IMR-90 (cell line): ENCODE data around the gene HSD11B1L. TPM values are rescaled to one million over a fixed set of nuclear protein-coding genes. Genes with fewer than 3 reads are reported as not detected.

Source experiments
- ATAC-seq: fragments of 200-7000 bp; cut with Tn5 transposase; 2 replicates; pipeline ENCODE4 v1.9.1; 2020; ENCODE audit warnings: low read depth, mild to moderate bottlenecking, moderate library complexity
- BruUV-seq: library from RNA; stranded (reverse); fragments of 400-500 nt; replicated peaks from 2 replicates; lab custom pipeline; 2021; lab: Mats Ljungman, UMichigan
- CTCF ChIA-PET: fragments of 300-600 bp; formaldehyde crosslinking; extraction: SDS; loops from one replicate; lab custom pipeline; 2021; ENCODE audit warnings: antibody characterized with exemption; lab: Yijun Ruan, JAX
- POLR2A ChIA-PET: fragments of 300-600 bp; sonication (Branson Sonifier 250); formaldehyde crosslinking; loops from one replicate; lab custom pipeline; 2022; ENCODE audit warnings: antibody characterized with exemption; ENCODE audit not compliant: unreplicated experiment; lab: Charles Lee
- DNase-seq: peaks from one replicate; pipeline ENCODE4 v3.0.0; 2013
- H2AFZ ChIP-seq: replicated peaks from 2 replicates; pipeline ENCODE3; 2013; ENCODE audit warnings: low read length, mild to moderate bottlenecking; ENCODE audit not compliant: poor library complexity
- H2AK5ac ChIP-seq: 2 replicates; pipeline ENCODE4 v1.6.1; 2013; ENCODE audit warnings: low read depth, low read length, inconsistent platforms
- H2AK9ac ChIP-seq: replicated peaks from 2 replicates; pipeline ENCODE3; 2013; ENCODE audit warnings: mild to moderate bottlenecking, low read depth, low read length, moderate library complexity; ENCODE audit not compliant: poor library complexity
- H2BK120ac ChIP-seq: 2 replicates; pipeline ENCODE4 v1.6.1; 2013; ENCODE audit warnings: low read depth, low read length, inconsistent platforms
- H2BK15ac ChIP-seq: 3 replicates; pipeline ENCODE4 v1.6.1; 2013; ENCODE audit warnings: low read depth, low read length, inconsistent platforms
- H2BK20ac ChIP-seq: 2 replicates; pipeline ENCODE4 v1.6.1; 2013; ENCODE audit warnings: low read depth, mild to moderate bottlenecking, inconsistent platforms, low read length, moderate library complexity
- H2BK5ac ChIP-seq: 2 replicates; pipeline ENCODE4 v1.6.1; 2013; ENCODE audit warnings: mild to moderate bottlenecking, low read depth, low read length, inconsistent platforms; ENCODE audit not compliant: poor library complexity, severe bottlenecking
- H3K14ac ChIP-seq: replicated peaks from 2 replicates; pipeline ENCODE4 v1.6.1; 2013; ENCODE audit warnings: low read depth, low read length, inconsistent platforms
- H3K18ac ChIP-seq: 2 replicates; pipeline ENCODE4 v1.6.1; 2013; ENCODE audit warnings: low read depth, low read length, control low read depth
- H3K23ac ChIP-seq: 2 replicates; pipeline ENCODE4 v1.6.1; 2013; ENCODE audit warnings: low read depth, low read length, inconsistent platforms
- H3K27ac ChIP-seq: 2 replicates; pipeline ENCODE4 v1.5.1; 2013; ENCODE audit warnings: mild to moderate bottlenecking, control low read depth, low read length; ENCODE audit not compliant: insufficient read depth
- H3K27me3 ChIP-seq: 2 replicates; pipeline ENCODE4 v1.6.1; 2013; ENCODE audit warnings: low read length; ENCODE audit not compliant: control insufficient read depth, insufficient read depth
- H3K36me3 ChIP-seq: 2 replicates; pipeline ENCODE4 v1.6.1; 2013; ENCODE audit warnings: low read length, mixed read lengths; ENCODE audit not compliant: control insufficient read depth, insufficient read depth
- H3K4ac ChIP-seq: 2 replicates; pipeline ENCODE4 v1.6.1; 2013; ENCODE audit warnings: low read depth, low read length, inconsistent platforms
- H3K4me1 ChIP-seq: 2 replicates; pipeline ENCODE4 v1.6.1; 2013; ENCODE audit warnings: low read length, mixed read lengths; ENCODE audit not compliant: control insufficient read depth, insufficient read depth
- H3K4me2 ChIP-seq: 2 replicates; pipeline ENCODE4 v1.6.1; 2013; ENCODE audit warnings: low read depth, mild to moderate bottlenecking, control low read depth, low read length, moderate library complexity
- H3K4me3 ChIP-seq: 2 replicates; pipeline ENCODE4 v1.5.1; 2013; ENCODE audit warnings: low read depth, mild to moderate bottlenecking, control low read depth, low read length, moderate library complexity; ENCODE audit not compliant: insufficient read depth
- H3K56ac ChIP-seq: 2 replicates; pipeline ENCODE4 v1.6.1; 2013; ENCODE audit warnings: low read length, inconsistent platforms; ENCODE audit not compliant: insufficient read depth; ENCODE audit errors: extremely low read depth
- H3K79me1 ChIP-seq, 2 experiments: 2 replicates each; pipeline ENCODE4 v1.6.1; 2013; ENCODE audit warnings: low read length in 2 of 2, inconsistent platforms in 1 of 2, low read depth in 1 of 2
- H3K9ac ChIP-seq: 2 replicates; pipeline ENCODE4 v1.6.1; 2013; ENCODE audit warnings: low read depth, low read length, control low read depth
- H3K9me1 ChIP-seq: 2 replicates; pipeline ENCODE4 v1.6.1; 2013; ENCODE audit warnings: low read length, inconsistent platforms; ENCODE audit not compliant: insufficient read depth
- H3K9me3 ChIP-seq: 2 replicates; pipeline ENCODE4 v1.6.1; 2013; ENCODE audit warnings: low read length; ENCODE audit not compliant: control insufficient read depth, insufficient read depth
- H4K20me1 ChIP-seq: 2 replicates; pipeline ENCODE4 v1.6.1; 2013; ENCODE audit warnings: low read length, inconsistent platforms; ENCODE audit not compliant: insufficient read depth
- H4K5ac ChIP-seq: 2 replicates; pipeline ENCODE4 v1.6.1; 2013; ENCODE audit warnings: mild to moderate bottlenecking, low read depth, low read length, control low read depth
- H4K8ac ChIP-seq, 2 experiments: 2 replicates each; pipeline ENCODE4 v1.6.1; 2013; ENCODE audit warnings: low read depth in 2 of 2, low read length in 2 of 2, control low read depth in 1 of 2, inconsistent platforms in 1 of 2
- H4K91ac ChIP-seq: 2 replicates; pipeline ENCODE4 v1.6.1; 2013; ENCODE audit warnings: low read depth, low read length, inconsistent platforms; ENCODE audit not compliant: insufficient read depth
- FOS ChIP-seq: fragments of 150-350 bp; IDR thresholded peaks from 2 replicates; pipeline ENCODE4 v1.6.1; 2016; ENCODE audit warnings: low read depth, low read length
- WGBS, 2 experiments: methylation state at CpG; one replicate each; pipeline versions ENCODE4 v1.1.5 to v1.1.7; 2013; ENCODE audit warnings: missing lambda C conversion rate in 2 of 2; ENCODE audit not compliant: insufficient read length in 1 of 2; ENCODE audit errors: extremely low coverage in 2 of 2; 5-methylcytosine and 5-hydroxymethylcytosine counted together
- dilution Hi-C: fragments of 300-500 bp; cut with HindIII; formaldehyde crosslinking; loops from one replicate; pipeline ENCODE4 v1.14.3; 2018; ENCODE audit warnings: low sequenced_read_pairs; ENCODE audit not compliant: unreplicated experiment
- in situ Hi-C: fragments of 300-500 bp; cut with MboI; formaldehyde crosslinking; loops from 3 replicates; pipeline ENCODE4 v1.14.3; 2019; ENCODE audit warnings: low sequenced_read_pairs, inconsistent platforms, mixed read lengths
- intact Hi-C: fragments of 100-400 bp; cut with micrococcal nuclease; formaldehyde crosslinking; loops from 2 replicates; pipeline ENCODE4 v1.10.0; 2022
- polyA plus RNA-seq, 3 experiments: library from polyadenylated mRNA; depleted of rRNA; stranded (reverse); fragments of >200 nt; gene quantifications; 2 replicates each; pipeline ENCODE4 v1.2.3, GENCODE V29; 2012; ENCODE audit warnings: low replicate concordance in 1 of 3
- total RNA-seq: library from RNA; depleted of rRNA; stranded (reverse); fragments of >200 nt; gene quantifications from 2 replicates; pipeline ENCODE4 v1.2.3, GENCODE V29; 2012
- TF ChIP-seq, protein P1 (sequence below): fragments of 150-350 bp; IDR thresholded peaks from 2 replicates; pipeline ENCODE4 v1.6.1; 2016; ENCODE audit warnings: low read depth, mild to moderate bottlenecking, low read length, moderate library complexity, borderline replicate concordance

HSD11B1L gene
- total and polyA plus RNA-seq, 2 of the 4 experiments (the other 2 are of a cell fraction), result 2.2 to 7.2 TPM

DNA sequence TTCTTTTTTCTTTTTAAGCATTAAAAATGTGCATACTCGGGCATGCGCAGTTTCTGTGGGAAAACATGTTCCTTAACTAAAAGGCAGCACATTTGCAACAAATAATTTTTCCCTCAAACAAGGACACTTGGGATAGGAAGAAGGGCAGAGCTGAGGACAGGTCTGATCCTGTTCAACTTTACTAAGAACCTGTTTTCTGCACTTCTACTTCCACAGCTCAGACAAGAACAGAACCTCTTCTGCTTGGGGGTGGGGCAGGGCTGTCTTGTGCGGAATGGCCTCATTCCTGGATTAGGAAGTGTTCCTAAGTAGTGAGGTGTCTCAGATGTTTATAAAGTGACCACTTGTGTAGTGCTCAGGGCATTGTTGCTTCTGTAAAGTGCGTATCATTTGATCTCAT lies 39.7 kb upstream of the HSD11B1L start:
- H3K9ac ChIP-seq, result no peak overlapping the region
- no peak overlapping the region for H3K4ac ChIP-seq
- H3K4me2 ChIP-seq, result no peak overlapping the region
- no peak overlapping the region for H2AK9ac ChIP-seq
- H2AK5ac ChIP-seq, result no peak overlapping the region
- DNase-seq (no peak), ATAC-seq (no peak)
- H3K14ac ChIP-seq, result no peak overlapping the region
- no peak overlapping the region for H4K8ac ChIP-seq
- CTCF ChIA-PET, result no interaction called here
- 100% methylated on average over 1 of the region's 4 CpGs; no CpG with 5 or more reads in 1 of the 2 experiments for WGBS, 2 experiments
- H3K4me3 ChIP-seq, result no peak overlapping the region
- H3K9me3 ChIP-seq, result no peaks in the 10 kb centered on the region
- dilution Hi-C loops (no loop called here), in situ Hi-C loops (no loop called here), intact Hi-C loops (no loop called here)
- H3K56ac ChIP-seq, result no peak overlapping the region
- no peak for TF ChIP-seq FOS
- TF ChIP-seq, protein P1, sequence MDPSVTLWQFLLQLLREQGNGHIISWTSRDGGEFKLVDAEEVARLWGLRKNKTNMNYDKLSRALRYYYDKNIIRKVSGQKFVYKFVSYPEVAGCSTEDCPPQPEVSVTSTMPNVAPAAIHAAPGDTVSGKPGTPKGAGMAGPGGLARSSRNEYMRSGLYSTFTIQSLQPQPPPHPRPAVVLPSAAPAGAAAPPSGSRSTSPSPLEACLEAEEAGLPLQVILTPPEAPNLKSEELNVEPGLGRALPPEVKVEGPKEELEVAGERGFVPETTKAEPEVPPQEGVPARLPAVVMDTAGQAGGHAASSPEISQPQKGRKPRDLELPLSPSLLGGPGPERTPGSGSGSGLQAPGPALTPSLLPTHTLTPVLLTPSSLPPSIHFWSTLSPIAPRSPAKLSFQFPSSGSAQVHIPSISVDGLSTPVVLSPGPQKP, result no peak
- H2BK20ac ChIP-seq, result no peak overlapping the region
- POLR2A ChIA-PET, result no interaction called here
- peaks cover 80% of the 10 kb centered on the region for H4K20me1 ChIP-seq
- H3K27me3 ChIP-seq, result no peaks in the 10 kb centered on the region
- H4K91ac ChIP-seq, result no peak overlapping the region
- peaks cover 22 to 66% of the 10 kb centered on the region in 2 experiments; a peak in 3 of 4 replicates for H3K79me1 ChIP-seq
- no peak overlapping the region for H2BK120ac ChIP-seq
- no TSS peak for BruUV-seq
- H3K4me1 ChIP-seq, result peaks cover 8% of the 10 kb centered on the region
- peaks cover 29% of the 10 kb centered on the region for H3K36me3 ChIP-seq
- H3K27ac ChIP-seq, result no peak overlapping the region
- H4K5ac ChIP-seq, result no peak overlapping the region
- no peak overlapping the region for H3K18ac ChIP-seq
- no peak overlapping the region for H2BK15ac ChIP-seq
- H2AFZ ChIP-seq, result no peak overlapping the region
- H2BK5ac ChIP-seq, result no peak overlapping the region
- no peak overlapping the region for H3K23ac ChIP-seq
- H3K9me1 ChIP-seq, result peaks cover 23% of the 10 kb centered on the region
